AG10803 (cell line): ENCODE results near the gene GNB5.

Source experiments
- DNase-seq: peaks from one replicate; pipeline ENCODE4 v3.0.0; 2010; ENCODE audit warnings: low read depth
- H3K4me3 ChIP-seq: 2 replicates; pipeline ENCODE4 v1.5.1; 2011; ENCODE audit warnings: mild to moderate bottlenecking, low read length, control low read depth
- TF ChIP-seq, protein P1 (sequence below): conservative IDR thresholded peaks from 2 replicates; pipeline ENCODE4 v1.5.1; 2011; ENCODE audit warnings: mild to moderate bottlenecking, low read length, control low read depth, inconsistent platforms

GNB5 gene

DNA sequence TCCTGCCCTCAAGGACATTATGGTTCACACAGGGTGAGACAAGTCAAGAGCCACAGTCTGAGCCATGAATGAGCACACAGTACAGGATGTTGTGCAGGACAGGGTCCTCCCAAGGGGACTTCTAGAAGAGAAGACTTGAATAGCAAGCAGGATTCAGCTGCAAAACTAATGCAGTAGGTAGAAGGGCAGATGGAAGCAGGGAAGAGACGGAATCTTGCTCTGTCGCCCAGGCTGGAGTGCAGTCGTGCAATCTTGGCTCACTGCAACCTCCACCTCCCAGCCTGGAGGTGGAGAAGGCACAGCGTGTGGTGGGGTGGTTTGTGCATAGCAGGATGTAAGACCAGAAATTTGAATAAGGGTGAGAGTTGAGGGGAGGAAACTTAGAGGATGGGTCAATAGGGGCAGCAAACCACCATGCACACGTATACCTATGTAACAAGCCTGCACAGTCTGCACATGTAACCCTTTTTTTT, 86.6 kb downstream of the GNB5 start:
- no peak for DNase-seq
- TF ChIP-seq, protein P1, sequence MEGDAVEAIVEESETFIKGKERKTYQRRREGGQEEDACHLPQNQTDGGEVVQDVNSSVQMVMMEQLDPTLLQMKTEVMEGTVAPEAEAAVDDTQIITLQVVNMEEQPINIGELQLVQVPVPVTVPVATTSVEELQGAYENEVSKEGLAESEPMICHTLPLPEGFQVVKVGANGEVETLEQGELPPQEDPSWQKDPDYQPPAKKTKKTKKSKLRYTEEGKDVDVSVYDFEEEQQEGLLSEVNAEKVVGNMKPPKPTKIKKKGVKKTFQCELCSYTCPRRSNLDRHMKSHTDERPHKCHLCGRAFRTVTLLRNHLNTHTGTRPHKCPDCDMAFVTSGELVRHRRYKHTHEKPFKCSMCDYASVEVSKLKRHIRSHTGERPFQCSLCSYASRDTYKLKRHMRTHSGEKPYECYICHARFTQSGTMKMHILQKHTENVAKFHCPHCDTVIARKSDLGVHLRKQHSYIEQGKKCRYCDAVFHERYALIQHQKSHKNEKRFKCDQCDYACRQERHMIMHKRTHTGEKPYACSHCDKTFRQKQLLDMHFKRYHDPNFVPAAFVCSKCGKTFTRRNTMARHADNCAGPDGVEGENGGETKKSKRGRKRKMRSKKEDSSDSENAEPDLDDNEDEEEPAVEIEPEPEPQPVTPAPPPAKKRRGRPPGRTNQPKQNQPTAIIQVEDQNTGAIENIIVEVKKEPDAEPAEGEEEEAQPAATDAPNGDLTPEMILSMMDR = no peak

DNA sequence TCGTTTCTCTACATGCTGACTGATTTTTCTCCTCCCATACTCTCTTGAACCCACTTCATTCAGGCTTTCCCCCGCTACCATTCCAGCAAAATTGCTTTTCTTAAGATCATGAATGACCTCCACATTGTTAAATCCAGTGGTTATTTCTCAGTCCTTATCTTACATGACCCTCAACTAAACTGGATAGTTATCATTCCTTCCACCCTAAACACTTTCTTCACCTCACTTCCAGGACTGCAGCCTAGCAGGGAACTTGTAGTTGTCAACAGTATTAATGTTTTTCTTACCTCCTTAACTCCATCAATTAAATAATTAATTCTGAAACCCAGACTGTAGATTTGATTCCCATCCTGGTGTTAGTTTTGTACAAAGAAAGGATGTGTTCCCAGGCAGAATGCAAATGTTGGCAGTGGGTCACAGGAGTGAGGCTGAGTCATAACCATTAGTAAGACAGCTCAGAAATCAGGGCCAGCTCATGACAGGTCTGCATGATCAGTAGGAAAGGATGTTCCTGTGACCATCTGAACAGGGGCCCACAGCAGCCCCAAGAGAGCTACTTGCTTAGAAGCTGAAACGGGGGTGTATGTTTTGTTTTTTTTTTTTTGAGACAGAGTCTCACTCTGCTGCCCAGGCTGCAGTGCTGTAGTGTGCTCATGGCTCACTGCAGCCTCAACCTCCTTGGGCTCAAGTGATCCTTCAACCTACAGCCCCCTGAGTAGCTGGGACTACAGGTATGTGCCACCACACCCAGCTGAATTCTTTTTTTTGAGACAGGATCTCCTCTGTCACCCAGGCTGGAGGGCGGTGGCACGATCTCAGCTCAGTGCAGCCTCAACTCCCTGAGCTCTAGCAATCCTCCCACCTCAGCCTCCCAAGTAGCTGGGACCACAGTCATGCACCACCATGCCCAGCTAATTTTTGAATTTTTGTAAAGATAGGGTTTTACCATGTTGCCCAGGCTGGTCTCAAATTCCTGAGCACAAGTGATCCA, 87.7 kb downstream of the GNB5 start:
- H3K4me3 ChIP-seq = no peak overlapping the region
- TF ChIP-seq, protein P1 = no peak
- DNase-seq = peak; percentile 93

More for the DNA sequence above, 86.6 kb downstream of the GNB5 start:
- H3K4me3 ChIP-seq = no peak overlapping the region

DNA sequence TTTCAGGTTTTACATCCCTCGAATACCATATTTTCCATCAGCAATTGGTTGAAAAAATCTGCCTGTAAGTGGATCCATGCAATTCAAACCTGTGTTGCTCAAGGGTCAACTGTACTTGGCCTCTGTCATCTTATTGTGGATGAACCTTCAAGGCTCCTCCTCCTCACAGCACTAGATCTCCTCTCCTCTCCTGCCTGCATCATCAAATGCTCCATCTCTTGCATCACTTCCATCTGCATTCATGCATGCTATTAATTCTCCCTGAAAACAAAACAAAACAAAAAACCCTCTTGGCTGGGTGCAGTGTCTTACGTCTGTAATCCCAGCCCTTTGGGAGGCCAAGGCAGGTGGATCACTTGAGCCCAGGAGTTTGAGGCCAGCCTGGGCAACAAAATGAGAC, 88.7 kb downstream of the GNB5 start:
- TF ChIP-seq, protein P1 = no peak
- peak; percentile 90 for DNase-seq
- no peak overlapping the region for H3K4me3 ChIP-seq

DNA sequence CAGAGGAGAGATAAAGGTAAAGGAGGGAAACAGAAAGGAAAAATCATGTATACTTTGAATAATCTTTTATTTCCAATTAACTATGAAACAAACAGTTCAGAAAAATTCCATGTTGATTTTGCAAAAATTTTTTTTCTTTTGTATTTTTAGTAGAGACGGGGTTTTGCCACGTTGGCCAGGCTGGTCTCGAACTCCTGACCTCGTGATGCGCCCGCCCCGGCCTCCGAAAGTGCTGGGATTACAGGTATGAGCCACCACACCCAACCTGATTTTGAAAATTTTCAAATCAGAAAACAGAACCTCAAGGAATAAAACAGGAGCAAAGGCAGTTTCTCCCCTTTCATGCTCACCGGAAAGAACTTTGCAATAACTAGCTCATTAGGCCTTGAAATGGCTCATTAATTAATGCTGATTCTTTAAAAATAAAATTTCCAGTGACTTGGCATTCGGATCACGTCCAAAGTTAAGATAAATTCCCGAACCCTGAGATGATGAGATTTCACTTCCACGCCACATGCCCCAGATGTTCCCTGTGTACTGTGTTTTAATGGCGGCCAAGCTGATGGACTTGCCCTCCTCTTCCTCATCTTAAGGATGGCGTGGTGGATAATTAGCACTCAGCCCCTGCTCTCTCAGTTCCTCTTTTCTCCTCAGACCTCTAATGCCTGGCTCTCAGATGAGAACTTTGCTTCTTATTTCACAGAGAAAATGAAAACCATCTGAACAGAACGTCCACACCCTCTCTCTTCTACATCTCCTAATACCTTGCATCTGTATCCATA, 89.5 kb downstream of the GNB5 start:
- no peak overlapping the region for H3K4me3 ChIP-seq
- TF ChIP-seq, protein P1 = no peak
- DNase-seq = no peak

DNA sequence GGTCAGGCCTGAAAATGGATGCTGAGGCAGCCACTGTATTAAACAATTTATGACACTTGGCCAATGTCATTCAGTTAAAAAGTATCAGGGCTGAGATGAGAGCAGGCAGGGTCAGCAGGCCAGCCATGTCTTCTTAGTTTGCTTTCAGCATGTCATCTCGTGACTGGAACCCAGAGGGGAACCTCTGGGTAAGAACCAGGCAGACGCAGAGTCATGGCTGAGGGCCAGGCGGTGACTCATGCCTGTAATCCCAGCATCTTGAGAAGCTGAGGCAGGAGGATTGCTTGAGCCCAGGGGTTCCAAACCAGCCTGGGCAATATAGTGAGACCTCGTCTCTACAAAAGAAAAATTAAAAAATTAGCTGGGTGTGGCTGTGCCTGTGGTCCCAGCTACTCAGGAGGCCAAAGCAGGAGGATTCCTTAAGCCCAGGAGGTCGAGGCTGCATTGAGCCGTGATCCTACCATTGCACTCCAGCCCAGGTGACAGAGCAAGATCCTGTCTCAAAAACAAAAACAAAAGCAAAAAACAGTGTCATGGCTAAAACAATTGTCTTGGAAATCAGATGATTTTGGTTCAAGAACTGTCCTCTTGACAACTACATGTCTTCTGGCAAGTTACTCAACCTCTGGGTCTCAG, 90.3 kb downstream of the GNB5 start:
- TF ChIP-seq, protein P1 = no peak
- DNase-seq = peak; percentile 90
- no peak overlapping the region for H3K4me3 ChIP-seq

DNA sequence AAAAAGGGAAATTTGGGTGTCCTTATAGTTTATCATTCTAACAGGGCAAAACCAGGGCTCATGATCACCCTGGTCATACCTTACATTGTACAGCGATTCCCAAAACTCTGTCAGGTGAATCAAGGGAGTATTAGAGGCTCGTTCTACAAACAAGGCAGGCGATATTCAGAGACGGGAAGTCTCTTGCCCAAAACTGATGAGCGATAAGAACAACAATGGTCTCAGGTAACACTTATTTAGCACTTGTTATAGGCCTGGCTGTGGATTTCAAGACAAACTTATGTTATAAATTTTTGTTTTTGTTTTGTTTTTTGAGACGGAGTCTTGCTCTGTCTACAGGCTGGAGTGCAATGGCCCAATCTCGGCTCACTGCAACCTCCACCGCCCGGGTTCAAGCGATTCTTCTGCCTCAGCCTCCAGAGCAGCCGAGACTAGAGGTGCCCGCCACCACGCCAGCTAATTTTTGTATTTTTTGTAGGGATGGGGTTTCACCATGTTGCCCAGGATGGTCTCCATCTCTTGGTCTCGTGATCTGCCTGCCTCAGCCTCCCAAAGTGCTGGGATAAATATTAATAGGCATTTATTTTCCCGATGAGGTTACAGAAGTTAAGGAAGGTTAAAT, 91.4 kb downstream of the GNB5 start:
- H3K4me3 ChIP-seq = no peak overlapping the region
- no peak for DNase-seq

More for the DNA sequence above, 91.4 kb downstream of the GNB5 start:
- TF ChIP-seq, protein P1 = no peak
